Neural cell (in vitro differentiated cells): ENCODE data around the gene CATSPERD. TPM values are rescaled to one million over a fixed set of nuclear protein-coding genes. Genes with fewer than 3 reads are reported as not detected.

Experiments used
- H2AFZ ChIP-seq: fragments of 200-600, 300-800 bp; sonication (generic), shearing (Covaris generic); 2 replicates; pipeline ENCODE4 v1.6.0; 2014; ENCODE audit warnings: low read depth, mild to moderate bottlenecking, antibody characterized with exemption, low read length, moderate library complexity
- H3F3A ChIP-seq: fragments of 200-600 bp; shearing (Covaris generic); 2 replicates; pipeline ENCODE4 v1.6.1; 2016; ENCODE audit warnings: mild to moderate bottlenecking, moderate library complexity, mixed read lengths, antibody characterized with exemption, low read length; ENCODE audit not compliant: insufficient read depth, poor library complexity, severe bottlenecking
- H3K27ac ChIP-seq: fragments of 200-600, 300-800 bp; sonication (generic), shearing (Covaris generic); 2 replicates; pipeline ENCODE4 v1.5.1; 2014; ENCODE audit warnings: mild to moderate bottlenecking, low read length, moderate library complexity
- H3K27me3 ChIP-seq: fragments of 300-800, 200-600 bp; sonication (generic), shearing (Covaris generic); 2 replicates; pipeline ENCODE4 v1.6.0; 2014; ENCODE audit warnings: mild to moderate bottlenecking, low read depth, low read length, moderate library complexity; ENCODE audit not compliant: insufficient read depth
- H3K36me3 ChIP-seq: fragments of 300-800, 200-600 bp; sonication (generic), shearing (Covaris generic); 2 replicates; pipeline ENCODE4 v1.5.1; 2014; ENCODE audit warnings: mild to moderate bottlenecking, antibody characterized with exemption, low read length, moderate library complexity; ENCODE audit not compliant: insufficient read depth
- H3K4me2 ChIP-seq: fragments of 300-800, 200-600 bp; sonication (generic), shearing (Covaris generic); 2 replicates; pipeline ENCODE4 v1.6.0; 2014; ENCODE audit warnings: mild to moderate bottlenecking, low read length
- H3K4me3 ChIP-seq: fragments of 300-800, 200-600 bp; sonication (generic), shearing (Covaris generic); 2 replicates; pipeline ENCODE4 v1.5.1; 2014; ENCODE audit warnings: mild to moderate bottlenecking, low read length, moderate library complexity
- H3K79me2 ChIP-seq: fragments of 200-600 bp; shearing (Covaris generic); replicated peaks from 2 replicates; pipeline ENCODE4 v1.6.0; 2014; ENCODE audit warnings: mild to moderate bottlenecking, low read length, moderate library complexity; ENCODE audit not compliant: insufficient read depth
- H3K9ac ChIP-seq: fragments of 300-800, 200-600 bp; sonication (generic), shearing (Covaris generic); 2 replicates; pipeline ENCODE4 v1.6.1; 2016; ENCODE audit warnings: mild to moderate bottlenecking, low read length, mixed read lengths
- H3K9me2 ChIP-seq: fragments of 200-600 bp; shearing (Covaris generic); 2 replicates; pipeline ENCODE4 v1.6.1; 2016; ENCODE audit warnings: mild to moderate bottlenecking, low read length, mixed read lengths; ENCODE audit not compliant: insufficient read depth
- H3K9me3 ChIP-seq: fragments of 200-600, 300-800 bp; sonication (generic), shearing (Covaris generic); 2 replicates; pipeline ENCODE4 v1.6.1; 2016; ENCODE audit warnings: mild to moderate bottlenecking, mixed run types, low read length, moderate library complexity, mixed read lengths
- H4K20me1 ChIP-seq: fragments of 200-600 bp; shearing (Covaris generic); 2 replicates; pipeline ENCODE4 v1.6.1; 2016; ENCODE audit warnings: mild to moderate bottlenecking, mixed run types; ENCODE audit not compliant: insufficient read depth
- EP300 ChIP-seq: fragments of 450-650 bp; conservative IDR thresholded peaks from 2 replicates; pipeline ENCODE4 v1.6.1; 2014; ENCODE audit warnings: antibody characterized with exemption, mild to moderate bottlenecking, moderate library complexity; ENCODE audit not compliant: poor library complexity, severe bottlenecking
- EZH2 ChIP-seq: fragments of 200-600, 300-800 bp; shearing (Covaris generic), sonication (generic); IDR thresholded peaks from 2 replicates; pipeline ENCODE4 v1.6.1; 2014; ENCODE audit warnings: antibody characterized with exemption, low read length, borderline replicate concordance, mild to moderate bottlenecking; ENCODE audit not compliant: insufficient read depth, poor library complexity, severe bottlenecking
- MXI1 ChIP-seq: fragments of 450-650 bp; conservative IDR thresholded peaks from 2 replicates; pipeline ENCODE4 v1.6.1; 2014; ENCODE audit warnings: antibody characterized with exemption, mild to moderate bottlenecking; ENCODE audit not compliant: poor library complexity, severe bottlenecking
- POLR2AphosphoS5 ChIP-seq: IDR thresholded peaks from 2 replicates; pipeline ENCODE4 v1.6.1; 2012
- RAD21 ChIP-seq: fragments of 450-650 bp; conservative IDR thresholded peaks from 2 replicates; pipeline ENCODE4 v1.6.1; 2014; ENCODE audit warnings: antibody characterized with exemption, mild to moderate bottlenecking, moderate library complexity
- SMC3 ChIP-seq: fragments of 450-650 bp; conservative IDR thresholded peaks from 2 replicates; pipeline ENCODE4 v1.6.1; 2014; ENCODE audit warnings: antibody characterized with exemption, mild to moderate bottlenecking, moderate library complexity; ENCODE audit not compliant: poor library complexity
- TAF1 ChIP-seq: IDR thresholded peaks from 2 replicates; pipeline ENCODE4 v1.6.1; 2012; ENCODE audit warnings: low read depth
- polyA minus RNA-seq: library from RNA; depleted of rRNA, polyadenylated mRNA; stranded (reverse); fragments of >200 nt; gene quantifications from 2 replicates; pipeline ENCODE4 v1.2.3, GENCODE V29; 2014
- polyA plus RNA-seq: library from polyadenylated mRNA; depleted of rRNA; stranded (reverse); fragments of >200 nt; gene quantifications from 2 replicates; pipeline ENCODE4 v1.2.3, GENCODE V29; 2014
- TF ChIP-seq, protein P1 (sequence below): IDR thresholded peaks from 2 replicates; pipeline ENCODE4 v1.6.1; 2012; ENCODE audit warnings: borderline replicate concordance
- TF ChIP-seq, protein P2 (sequence below): fragments of 450-650 bp; IDR thresholded peaks from 2 replicates; pipeline ENCODE4 v1.5.1; 2014; ENCODE audit warnings: antibody characterized with exemption, mild to moderate bottlenecking, moderate library complexity; ENCODE audit not compliant: poor library complexity, severe bottlenecking

CATSPERD gene, protein sequence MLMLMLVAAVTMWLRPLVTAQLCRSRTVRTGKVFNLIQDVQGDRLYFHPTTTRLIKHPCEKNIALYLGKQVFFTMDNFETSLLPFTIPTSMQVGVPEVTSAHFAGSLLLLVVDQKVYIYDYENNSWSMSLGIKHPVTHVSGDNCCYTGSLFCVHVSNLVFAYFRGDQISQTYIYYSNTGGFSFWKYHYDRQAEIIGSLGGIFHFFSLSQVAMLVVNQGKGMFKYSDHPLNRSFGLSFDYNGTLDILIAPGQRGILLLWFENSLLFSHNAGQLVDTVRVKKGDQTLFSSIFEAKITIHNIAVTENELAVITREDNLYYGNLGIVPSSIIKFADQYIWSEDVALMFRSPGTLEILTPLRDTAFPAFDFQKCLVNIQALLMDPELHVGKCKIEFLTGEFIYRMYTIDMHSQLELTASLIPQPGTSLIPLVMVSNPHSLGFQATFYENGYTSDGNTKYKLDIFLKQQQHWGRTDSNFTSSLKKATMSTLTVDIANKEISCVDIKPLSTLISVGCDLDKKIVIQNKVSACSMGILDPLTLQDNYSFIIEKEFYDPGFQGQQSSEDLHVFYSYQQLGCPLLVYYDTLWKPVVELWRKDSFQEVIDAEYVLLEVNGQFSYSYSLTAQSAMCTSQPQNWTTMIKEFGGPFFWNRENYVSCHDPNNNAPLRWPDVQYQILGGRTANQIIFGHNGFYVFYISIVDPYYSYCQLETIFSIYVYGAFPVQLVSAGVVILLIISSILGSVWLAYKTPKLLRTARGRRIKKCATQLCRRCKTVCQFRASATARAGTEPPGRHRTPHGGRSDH
- polyA plus RNA-seq (not detected in 2 replicates), polyA minus RNA-seq (not detected in 2 replicates)

DNA sequence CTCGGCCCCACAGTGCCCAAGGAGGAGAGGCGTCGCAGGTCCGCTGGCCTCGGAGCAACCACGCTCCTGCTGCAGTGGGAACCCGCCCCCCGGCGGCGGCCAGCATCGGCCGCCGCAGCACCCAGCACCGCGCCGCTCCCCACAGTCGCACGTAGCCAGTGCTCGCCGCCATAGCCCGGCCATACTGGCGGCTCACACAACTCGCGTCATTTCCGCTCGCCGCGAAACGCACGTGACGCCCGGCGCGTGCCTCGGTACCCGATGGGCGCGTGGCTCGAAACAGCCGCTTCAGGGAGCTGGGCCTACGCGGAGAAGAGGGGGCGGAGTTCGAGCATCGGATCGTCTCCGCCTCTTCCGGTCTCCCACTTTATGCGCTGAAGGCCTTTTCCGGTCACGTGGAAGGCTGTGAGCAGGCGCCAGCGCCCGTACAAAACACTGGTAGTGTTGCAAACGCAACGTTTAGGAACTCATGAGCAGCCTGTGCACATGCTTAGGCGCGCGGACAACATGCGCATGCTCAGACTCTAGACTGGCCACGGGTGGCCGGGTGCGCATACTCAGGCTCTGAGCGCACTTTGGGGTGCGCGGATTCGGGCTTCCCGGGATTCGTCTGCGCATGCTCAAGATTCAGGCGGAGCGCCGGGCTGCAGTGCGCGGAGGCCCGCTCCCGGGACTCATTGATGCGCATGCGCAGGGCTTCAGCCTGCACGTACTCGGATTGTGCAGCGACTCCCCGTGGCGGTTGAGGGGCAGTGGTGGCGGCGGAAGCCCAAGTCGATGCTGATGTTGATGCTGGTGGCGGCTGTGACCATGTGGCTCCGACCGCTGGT, at the start of gene CATSPERD, which contains the start of gene LONP1:
CATSPERD (plus strand) TSS at position 677 of the 830 bp plus-strand sequence; CDS start at position 778, 101 bp downstream.
LONP1 (minus strand) TSS at position 186 of the 830 bp plus-strand sequence; CDS start at position 172, 14 bp downstream.
- Histone ChIP-seq H3K27me3 (no peaks in the 10 kb centered on the region), H2AFZ (peak within 1 kb of the TSS; percentile 65), H3K4me3 (peak within 1 kb of the TSS; percentile 68), H3K9me2 (no peaks in the 10 kb centered on the region), H3K27ac (peak within 1 kb of the TSS; percentile 78), H3K36me3 (no peaks in the 10 kb centered on the region), H3K79me2 (peaks cover 24% of the 10 kb centered on the region), H3K9ac (peak within 1 kb of the TSS; percentile 75), H3K4me2 (peak within 1 kb of the TSS; percentile 38), H3F3A (no peaks in the 10 kb centered on the region), H4K20me1 (no peaks in the 10 kb centered on the region), H3K9me3 (no peaks in the 10 kb centered on the region)
- TF ChIP-seq EZH2 = no peak
- TF ChIP-seq, protein P1, sequence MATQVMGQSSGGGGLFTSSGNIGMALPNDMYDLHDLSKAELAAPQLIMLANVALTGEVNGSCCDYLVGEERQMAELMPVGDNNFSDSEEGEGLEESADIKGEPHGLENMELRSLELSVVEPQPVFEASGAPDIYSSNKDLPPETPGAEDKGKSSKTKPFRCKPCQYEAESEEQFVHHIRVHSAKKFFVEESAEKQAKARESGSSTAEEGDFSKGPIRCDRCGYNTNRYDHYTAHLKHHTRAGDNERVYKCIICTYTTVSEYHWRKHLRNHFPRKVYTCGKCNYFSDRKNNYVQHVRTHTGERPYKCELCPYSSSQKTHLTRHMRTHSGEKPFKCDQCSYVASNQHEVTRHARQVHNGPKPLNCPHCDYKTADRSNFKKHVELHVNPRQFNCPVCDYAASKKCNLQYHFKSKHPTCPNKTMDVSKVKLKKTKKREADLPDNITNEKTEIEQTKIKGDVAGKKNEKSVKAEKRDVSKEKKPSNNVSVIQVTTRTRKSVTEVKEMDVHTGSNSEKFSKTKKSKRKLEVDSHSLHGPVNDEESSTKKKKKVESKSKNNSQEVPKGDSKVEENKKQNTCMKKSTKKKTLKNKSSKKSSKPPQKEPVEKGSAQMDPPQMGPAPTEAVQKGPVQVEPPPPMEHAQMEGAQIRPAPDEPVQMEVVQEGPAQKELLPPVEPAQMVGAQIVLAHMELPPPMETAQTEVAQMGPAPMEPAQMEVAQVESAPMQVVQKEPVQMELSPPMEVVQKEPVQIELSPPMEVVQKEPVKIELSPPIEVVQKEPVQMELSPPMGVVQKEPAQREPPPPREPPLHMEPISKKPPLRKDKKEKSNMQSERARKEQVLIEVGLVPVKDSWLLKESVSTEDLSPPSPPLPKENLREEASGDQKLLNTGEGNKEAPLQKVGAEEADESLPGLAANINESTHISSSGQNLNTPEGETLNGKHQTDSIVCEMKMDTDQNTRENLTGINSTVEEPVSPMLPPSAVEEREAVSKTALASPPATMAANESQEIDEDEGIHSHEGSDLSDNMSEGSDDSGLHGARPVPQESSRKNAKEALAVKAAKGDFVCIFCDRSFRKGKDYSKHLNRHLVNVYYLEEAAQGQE = peak; percentile 83
- TF ChIP-seq RAD21 = peak; percentile 58
- TF ChIP-seq TAF1 = peak; percentile 74
- TF ChIP-seq, protein P2, sequence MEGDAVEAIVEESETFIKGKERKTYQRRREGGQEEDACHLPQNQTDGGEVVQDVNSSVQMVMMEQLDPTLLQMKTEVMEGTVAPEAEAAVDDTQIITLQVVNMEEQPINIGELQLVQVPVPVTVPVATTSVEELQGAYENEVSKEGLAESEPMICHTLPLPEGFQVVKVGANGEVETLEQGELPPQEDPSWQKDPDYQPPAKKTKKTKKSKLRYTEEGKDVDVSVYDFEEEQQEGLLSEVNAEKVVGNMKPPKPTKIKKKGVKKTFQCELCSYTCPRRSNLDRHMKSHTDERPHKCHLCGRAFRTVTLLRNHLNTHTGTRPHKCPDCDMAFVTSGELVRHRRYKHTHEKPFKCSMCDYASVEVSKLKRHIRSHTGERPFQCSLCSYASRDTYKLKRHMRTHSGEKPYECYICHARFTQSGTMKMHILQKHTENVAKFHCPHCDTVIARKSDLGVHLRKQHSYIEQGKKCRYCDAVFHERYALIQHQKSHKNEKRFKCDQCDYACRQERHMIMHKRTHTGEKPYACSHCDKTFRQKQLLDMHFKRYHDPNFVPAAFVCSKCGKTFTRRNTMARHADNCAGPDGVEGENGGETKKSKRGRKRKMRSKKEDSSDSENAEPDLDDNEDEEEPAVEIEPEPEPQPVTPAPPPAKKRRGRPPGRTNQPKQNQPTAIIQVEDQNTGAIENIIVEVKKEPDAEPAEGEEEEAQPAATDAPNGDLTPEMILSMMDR = peak; percentile 99
- TF ChIP-seq SMC3 = peak; percentile 71
- peak; percentile 83 for TF ChIP-seq POLR2AphosphoS5
- TF ChIP-seq MXI1 = peak; percentile 99
- TF ChIP-seq EP300 = peak; percentile 58

DNA sequence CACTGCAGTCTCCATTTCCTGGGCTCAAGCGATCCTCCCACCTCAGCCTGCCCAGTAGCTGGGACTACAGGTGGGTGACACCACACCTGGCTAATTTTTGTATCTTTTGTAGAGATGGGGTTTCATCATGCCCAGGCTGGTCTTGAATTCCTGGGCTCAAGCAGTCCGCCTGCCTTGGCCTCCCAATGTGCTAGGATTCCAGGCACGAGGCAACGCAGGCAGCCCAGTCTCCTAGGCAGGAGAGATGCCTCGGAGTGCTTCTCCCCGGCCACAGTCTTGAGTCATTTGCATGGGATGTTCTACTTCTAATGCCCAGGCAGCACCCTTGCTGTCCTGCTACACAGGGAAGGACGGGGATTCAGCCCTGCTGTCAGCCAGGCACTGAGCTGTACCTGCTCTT, 48.8 kb upstream of the CATSPERD start:
- no peak overlapping the region for H3K4me3 ChIP-seq
- no peaks in the 10 kb centered on the region for H3F3A ChIP-seq
- no peak overlapping the region for H3K4me2 ChIP-seq
- no peak overlapping the region for H2AFZ ChIP-seq
- H3K79me2 ChIP-seq = no peaks in the 10 kb centered on the region
- H3K27me3 ChIP-seq = no peaks in the 10 kb centered on the region
- no peak overlapping the region for H3K27ac ChIP-seq
- no peaks in the 10 kb centered on the region for H3K9me3 ChIP-seq
- TF ChIP-seq, protein P2 = no peak
- TF ChIP-seq RAD21 (no peak), SMC3 (no peak), POLR2AphosphoS5 (no peak), EZH2 (no peak), EP300 (no peak), TAF1 (no peak), MXI1 (no peak)
- TF ChIP-seq, protein P1 = no peak
- H3K36me3 ChIP-seq = peaks cover 10% of the 10 kb centered on the region
- H3K9ac ChIP-seq = no peak overlapping the region
- no peaks in the 10 kb centered on the region for H3K9me2 ChIP-seq
- H4K20me1 ChIP-seq = no peaks in the 10 kb centered on the region
